ENCODE measurements around the gene ADAMTS17.

ADAMTS17 gene

GRCh38 chr15:100020614-100021013, 321.2 kb downstream of the ADAMTS17 start:
- H3K4me3 ChIP-seq (ENCODE audit: low read depth, low read length), result no peak overlapping the region
- TF ChIP-seq, protein P1, sequence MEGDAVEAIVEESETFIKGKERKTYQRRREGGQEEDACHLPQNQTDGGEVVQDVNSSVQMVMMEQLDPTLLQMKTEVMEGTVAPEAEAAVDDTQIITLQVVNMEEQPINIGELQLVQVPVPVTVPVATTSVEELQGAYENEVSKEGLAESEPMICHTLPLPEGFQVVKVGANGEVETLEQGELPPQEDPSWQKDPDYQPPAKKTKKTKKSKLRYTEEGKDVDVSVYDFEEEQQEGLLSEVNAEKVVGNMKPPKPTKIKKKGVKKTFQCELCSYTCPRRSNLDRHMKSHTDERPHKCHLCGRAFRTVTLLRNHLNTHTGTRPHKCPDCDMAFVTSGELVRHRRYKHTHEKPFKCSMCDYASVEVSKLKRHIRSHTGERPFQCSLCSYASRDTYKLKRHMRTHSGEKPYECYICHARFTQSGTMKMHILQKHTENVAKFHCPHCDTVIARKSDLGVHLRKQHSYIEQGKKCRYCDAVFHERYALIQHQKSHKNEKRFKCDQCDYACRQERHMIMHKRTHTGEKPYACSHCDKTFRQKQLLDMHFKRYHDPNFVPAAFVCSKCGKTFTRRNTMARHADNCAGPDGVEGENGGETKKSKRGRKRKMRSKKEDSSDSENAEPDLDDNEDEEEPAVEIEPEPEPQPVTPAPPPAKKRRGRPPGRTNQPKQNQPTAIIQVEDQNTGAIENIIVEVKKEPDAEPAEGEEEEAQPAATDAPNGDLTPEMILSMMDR (IDR thresholded peaks at IDR 0.05; ENCODE audit: borderline replicate concordance, insufficient read depth, low read depth, low read length), result no peak

DNA sequence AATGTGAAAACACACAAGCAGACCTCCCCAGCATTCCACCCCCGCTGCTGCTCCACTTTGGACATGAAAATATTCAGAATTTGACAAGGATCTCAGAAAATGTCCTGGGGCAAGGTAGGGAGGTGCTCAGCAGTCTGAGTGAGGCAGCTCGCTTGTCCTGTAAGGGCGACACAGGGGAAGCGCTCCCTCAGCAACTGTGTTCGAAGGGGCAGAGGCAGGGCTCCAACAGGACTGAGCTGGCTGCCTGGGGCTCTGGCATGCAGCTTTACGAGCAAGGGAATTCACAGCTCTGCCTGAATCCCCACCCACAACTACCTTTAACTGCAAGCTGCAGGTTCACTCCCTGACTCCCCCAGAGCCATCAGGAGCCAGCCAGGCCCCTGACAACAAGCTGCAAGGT, 321.6 kb downstream of the ADAMTS17 start:
- TF ChIP-seq, protein P1 (IDR thresholded peaks at IDR 0.05; ENCODE audit: borderline replicate concordance, insufficient read depth, low read depth, low read length), result no peak
- no peak overlapping the region for H3K4me3 ChIP-seq (ENCODE audit: low read depth, low read length)

- TF ChIP-seq, protein P1 (IDR thresholded peaks at IDR 0.05; ENCODE audit: borderline replicate concordance, insufficient read depth, low read depth, low read length), result no peak
- no peak overlapping the region for H3K4me3 ChIP-seq (ENCODE audit: low read depth, low read length)
Measured at GRCh38 chr15:100019601-100020000, 322.2 kb downstream of the ADAMTS17 start.

GRCh38 chr15:100018191-100018590, 323.6 kb downstream of the ADAMTS17 start:
- no peak overlapping the region for H3K4me3 ChIP-seq (ENCODE audit: low read depth, low read length)
- TF ChIP-seq, protein P1 (IDR thresholded peaks at IDR 0.05; ENCODE audit: borderline replicate concordance, insufficient read depth, low read depth, low read length), result no peak

DNA sequence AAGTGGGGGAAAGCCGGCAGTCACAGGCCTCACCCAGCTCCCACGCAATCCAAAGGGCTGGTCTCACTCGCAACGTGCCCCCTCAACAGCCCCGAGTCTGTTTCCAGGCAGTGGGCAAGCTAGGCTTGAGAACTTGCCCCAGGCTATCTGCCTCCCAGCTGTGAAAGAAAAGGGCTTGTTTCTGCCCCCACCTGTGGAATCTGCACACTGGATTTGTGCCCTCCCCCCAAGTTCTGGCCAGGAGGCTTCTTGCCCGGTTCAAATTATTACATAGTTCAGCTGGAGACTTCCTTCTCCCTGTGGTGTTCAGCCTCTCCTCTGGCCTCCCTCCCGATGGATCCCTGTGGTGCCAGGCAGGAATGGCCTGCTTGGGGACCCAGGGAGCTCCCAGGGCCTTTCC, 324.6 kb downstream of the ADAMTS17 start:
- no peak overlapping the region for H3K4me3 ChIP-seq (ENCODE audit: low read depth, low read length)
- TF ChIP-seq, protein P1 (IDR thresholded peaks at IDR 0.05; ENCODE audit: borderline replicate concordance, insufficient read depth, low read depth, low read length), result no peak

DNA sequence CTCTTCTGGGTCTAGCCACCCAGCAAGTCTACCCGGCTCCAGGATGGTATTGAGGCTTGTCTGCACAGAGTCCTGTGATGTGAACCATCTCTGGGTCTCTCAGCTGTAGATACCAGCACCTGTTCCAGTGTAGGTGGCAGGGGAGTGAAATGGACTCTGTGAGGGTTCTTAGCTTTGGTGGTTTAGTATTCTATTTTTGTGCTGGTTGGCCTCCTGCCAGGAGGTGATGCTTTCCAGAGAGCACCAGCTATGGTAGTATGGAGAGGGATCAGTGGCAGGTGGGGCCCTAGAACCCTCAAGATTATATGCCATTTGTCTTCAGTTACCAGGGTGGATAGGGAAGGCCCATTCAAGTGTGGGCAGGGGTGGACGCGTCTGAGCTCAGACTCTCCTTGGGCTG, 325.1 kb downstream of the ADAMTS17 start:
- TF ChIP-seq, protein P1 (IDR thresholded peaks at IDR 0.05; ENCODE audit: borderline replicate concordance, insufficient read depth, low read depth, low read length), result no peak
- H3K4me3 ChIP-seq (ENCODE audit: low read depth, low read length), result no peak overlapping the region

- H3K4me3 ChIP-seq (ENCODE audit: low read depth, low read length), result no peak overlapping the region
- TF ChIP-seq, protein P1 (IDR thresholded peaks at IDR 0.05; ENCODE audit: borderline replicate concordance, insufficient read depth, low read depth, low read length), result no peak
Measured at GRCh38 chr15:100011235-100011634, 330.5 kb downstream of the ADAMTS17 start.

Data from GM12875 (cell line).